K562 (cell line): ENCODE measurements around the gene SPAG16.

Source experiments
- JUND ChIP-seq, 2 experiments: IDR thresholded peaks; 2 replicates in 1 of 2; 3 replicates in 1 of 2; pipeline ENCODE4 v1.6.1; 2011; ENCODE audit warnings: borderline replicate concordance in 2 of 2, low read depth in 2 of 2, low read length in 2 of 2, improper control_type of control experiment in 1 of 2, missing biosample characterization in 1 of 2, missing genetic modification characterization in 1 of 2, missing genetic modification reagents in 1 of 2
- NR1H2 ChIP-seq: sonication (generic); formaldehyde crosslinking; IDR thresholded peaks from 2 replicates; pipeline ENCODE4 v1.4.0; 2020; ENCODE audit warnings: mild to moderate bottlenecking, missing genetic modification reagents
- PHF8 ChIP-seq: fragments of 200-600 bp; sonication (generic); IDR thresholded peaks from 2 replicates; pipeline ENCODE4 v1.6.1; 2012; ENCODE audit warnings: mixed run types, mild to moderate bottlenecking, inconsistent platforms, low read length, moderate library complexity, borderline replicate concordance
- SIN3A ChIP-seq, 2 experiments: fragments of 150-350 bp in 1 of 2; IDR thresholded peaks; 2 replicates each; pipeline ENCODE4 v1.6.1; 2011 to 2016; ENCODE audit warnings: borderline replicate concordance in 2 of 2, low read depth in 2 of 2, low read length in 2 of 2, mild to moderate bottlenecking in 2 of 2, moderate library complexity in 2 of 2; ENCODE audit not compliant: control insufficient read depth in 1 of 2

- no peak for TF ChIP-seq NR1H2 (CRISPR knock-in tag)
- no peak for TF ChIP-seq SIN3A (IDR thresholded peaks at IDR 0.05; ENCODE audit: borderline replicate concordance in 2 of 2, control insufficient read depth in 1 of 2, low read depth in 2 of 2, low read length in 2 of 2)
- no peak for TF ChIP-seq JUND (IDR thresholded peaks at IDR 0.05; ENCODE audit: borderline replicate concordance, low read depth, low read length)
- TF ChIP-seq JUND (tag; IDR thresholded peaks at IDR 0.05; ENCODE audit: borderline replicate concordance, low read depth, low read length): no peak
- no peak for TF ChIP-seq PHF8
Observed at GRCh38 chr2:214098811-214099210, 814.5 kb downstream of the SPAG16 start.
